CD4-positive, alpha-beta T cell treated with Interleukin-4 for 4 hours (primary cell): Measurements from ENCODE around the gene POU5F1.
"Not testable (repeated sequence)": the region's sequence is repeated elsewhere in the genome, so short reads cannot be mapped to it uniquely, and the experiment has no call there.

Source experiments
- DNase-seq: peaks from one replicate; pipeline ENCODE4 v3.0.0-alpha.2; 2020

Gene POU5F1

GRCh38 chr6:31170600-31170881 is at the start of gene POU5F1:
TSS of gene POU5F1 (minus strand) at chr6:31170682. CDS start at chr6:31170620, 62 bp downstream.
- no peak for DNase-seq

DNA sequence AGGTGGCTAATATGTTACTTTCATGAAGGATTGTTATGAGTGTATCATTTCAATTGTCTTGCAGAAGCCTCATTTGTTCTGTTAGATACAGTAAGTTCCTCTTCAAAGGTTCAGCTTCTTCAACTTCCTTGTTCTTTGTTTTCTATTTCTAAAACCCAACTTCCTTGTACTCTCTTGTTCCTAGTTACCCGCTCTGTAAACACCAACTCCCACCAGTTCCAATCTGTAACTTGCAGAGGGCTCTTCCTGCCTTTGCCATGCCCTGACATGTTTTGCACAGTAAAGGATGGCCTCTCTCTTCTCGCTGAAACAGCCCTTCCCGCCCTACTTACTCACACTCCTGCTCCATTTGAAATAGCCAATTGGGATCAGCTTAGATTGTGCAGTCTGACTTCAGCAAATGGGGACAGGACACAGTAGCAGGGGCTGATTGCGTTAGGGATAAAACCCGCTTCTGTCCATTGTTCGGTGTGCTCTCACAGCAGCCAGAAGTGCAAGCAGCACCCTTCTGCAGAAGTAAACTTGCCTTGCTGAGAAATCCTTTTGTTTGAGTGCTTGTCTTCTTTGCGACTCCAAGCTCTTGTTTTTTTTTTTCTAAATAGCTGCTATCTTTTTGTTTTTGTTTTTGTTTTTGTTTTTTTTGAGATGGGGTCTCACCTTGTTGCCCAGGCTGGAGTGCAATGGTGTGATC is 45.9 kb upstream of the POU5F1 start:
- no peak for DNase-seq

- DNase-seq = not testable (repeated sequence)
These were observed 44.7 kb upstream of the POU5F1 start for GRCh38 chr6:31215216-31215615.

- DNase-seq = no peak
These were observed 44.0 kb upstream of the POU5F1 start for GRCh38 chr6:31214516-31214915.

GRCh38 chr6:31210741-31211532 is 40.5 kb upstream of the POU5F1 start:
- DNase-seq = no peak

DNA sequence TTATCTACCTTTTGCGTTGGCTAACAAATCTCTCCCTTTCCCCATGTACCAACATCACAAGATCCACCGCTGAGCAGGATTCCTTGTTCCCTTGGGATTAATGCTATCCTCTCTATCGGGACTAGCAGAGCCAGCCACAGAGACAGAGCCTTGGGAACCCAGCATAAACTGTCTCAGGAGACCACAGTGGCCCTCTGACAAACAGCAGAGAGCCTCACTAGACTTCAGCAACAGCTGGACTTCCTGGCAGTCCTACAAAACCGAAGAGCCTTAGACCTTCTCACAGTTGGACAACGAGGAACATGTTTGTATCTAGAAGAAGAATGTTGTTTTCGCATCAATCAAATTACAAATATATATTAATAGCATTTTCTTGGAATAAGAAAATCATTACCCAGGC is 39.6 kb upstream of the POU5F1 start:
- no peak for DNase-seq

DNA sequence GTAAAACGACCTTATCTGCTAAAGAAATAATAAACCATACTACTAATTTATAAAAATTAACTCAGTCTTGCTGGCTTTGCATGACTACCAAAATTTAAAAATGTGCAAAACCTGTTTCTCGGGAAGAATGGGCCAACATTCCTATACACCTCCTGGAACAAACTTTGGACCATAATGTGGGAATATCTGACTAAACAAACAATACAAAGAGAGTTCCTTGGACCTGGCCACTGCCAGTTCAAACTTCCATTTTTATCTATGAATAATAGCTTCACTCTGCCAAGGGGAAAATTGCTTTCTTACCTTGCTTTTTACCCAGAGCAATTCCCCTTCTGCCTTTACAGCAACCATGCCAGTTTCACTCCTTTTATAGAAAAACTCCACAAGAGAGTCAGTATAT is 38.7 kb upstream of the POU5F1 start:
- DNase-seq = no peak

- no peak for DNase-seq
These were observed 38.0 kb upstream of the POU5F1 start for GRCh38 chr6:31208506-31208905.

DNA sequence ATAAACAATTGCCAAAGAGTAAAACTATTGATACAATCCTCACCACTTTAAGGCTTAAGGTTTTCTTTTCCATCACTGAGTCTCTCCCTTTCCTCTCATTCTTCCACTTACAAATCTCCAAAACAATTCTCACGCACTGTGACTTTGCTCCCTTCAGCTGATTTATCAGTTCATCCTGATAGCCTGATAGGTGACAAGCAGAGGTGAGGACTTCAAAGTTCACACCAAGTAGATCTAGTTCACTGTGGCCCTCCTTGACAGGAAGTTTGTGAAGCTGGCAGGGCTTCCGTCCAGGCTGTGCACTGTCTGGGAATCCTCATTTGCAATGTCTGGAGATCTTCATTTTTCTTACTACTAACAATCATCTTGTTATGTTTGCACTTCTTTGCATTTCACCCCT is 35.2 kb upstream of the POU5F1 start:
- no peak for DNase-seq

DNA sequence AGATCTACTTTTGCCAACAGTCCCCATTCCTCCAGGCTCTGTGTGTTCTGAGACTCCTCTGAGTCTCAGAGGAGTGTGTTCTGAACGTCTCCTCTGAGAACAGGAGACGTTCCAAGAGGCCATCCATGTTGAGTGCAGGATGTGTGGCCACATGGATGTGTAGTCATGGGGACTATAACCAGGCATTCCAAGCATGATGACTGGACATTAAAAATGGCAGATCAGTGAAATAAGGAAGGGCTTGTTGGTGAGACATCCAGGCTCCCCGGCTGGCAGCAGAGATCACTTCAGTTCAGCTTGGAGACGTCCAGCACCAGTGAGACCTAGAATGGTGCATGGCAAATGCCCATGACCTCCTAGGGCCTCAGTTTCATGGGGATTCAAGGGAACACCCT is 34.3 kb upstream of the POU5F1 start:
- no peak for DNase-seq

DNA sequence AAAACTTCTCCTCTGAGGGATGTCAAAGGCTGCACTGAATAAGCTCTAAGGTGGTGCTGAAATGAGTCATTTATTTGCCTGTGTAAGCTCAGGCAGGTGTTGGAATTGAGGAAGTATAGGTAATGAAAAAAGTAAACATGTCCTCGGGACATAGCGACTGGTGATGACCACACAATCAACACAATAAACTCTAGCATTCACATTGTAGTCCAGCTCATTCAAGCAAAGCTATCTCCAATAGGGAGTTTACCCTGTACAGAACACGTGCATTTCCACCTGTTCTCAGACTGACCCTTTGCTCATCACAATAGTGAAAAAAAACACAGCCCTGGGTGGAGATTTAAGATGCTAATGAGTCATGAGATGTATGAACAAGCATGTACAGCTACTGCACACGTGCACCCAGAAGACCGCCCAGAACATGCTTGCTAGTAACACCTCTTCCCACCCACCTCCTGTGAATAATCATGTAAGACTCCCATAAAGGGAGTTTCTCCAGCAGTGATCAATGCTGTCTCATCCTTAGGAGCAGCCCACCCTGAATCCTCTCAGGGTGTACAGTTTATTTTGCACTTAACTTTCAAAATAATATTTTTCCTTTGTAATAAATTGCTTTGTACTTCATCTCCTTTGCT is 33.0 kb upstream of the POU5F1 start:
- DNase-seq = peak; percentile 76

DNA sequence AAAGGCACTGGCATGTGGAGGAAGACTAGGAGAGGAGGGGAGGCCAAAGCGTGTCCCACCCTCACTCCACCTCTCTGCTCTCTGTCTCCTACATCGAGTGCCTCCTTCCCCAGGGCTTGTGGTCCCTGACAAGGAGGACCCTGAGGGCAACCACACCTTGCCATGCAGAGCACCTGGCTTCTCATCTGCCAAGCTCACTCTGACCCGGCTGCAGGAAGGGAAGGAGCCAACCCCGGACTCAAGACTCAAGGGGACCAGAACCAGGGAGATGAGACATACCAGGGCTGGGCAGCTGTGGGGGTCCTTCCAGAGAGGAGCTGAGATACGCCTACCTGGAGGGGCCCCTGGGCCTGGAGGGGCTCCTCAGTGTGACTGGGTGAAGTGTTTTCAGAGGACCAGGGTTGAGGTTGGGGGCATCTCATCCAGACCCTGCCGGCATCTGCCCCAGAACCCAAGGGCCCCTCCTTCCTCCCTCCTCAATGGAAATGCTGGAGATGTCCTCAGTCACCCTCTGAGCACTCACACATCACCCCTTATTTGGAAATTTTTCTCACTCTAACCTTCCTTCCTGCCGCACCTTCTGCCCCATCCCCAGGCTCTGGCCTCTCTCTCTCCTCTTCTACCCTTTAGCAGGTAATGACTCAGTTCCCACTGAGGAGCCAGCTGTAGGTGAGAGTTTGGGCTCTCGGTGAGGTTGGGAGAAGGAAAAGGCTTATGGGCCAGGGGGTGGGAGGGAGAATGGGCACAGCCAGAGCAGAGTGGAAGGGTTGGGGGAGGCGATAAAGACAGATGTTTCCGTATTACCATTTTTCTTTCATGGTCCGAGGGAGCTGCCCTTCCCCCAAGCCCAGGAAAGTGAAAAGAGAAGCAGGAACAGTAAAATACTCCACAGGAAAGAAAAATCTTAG is 32.0 kb upstream of the POU5F1 start:
- DNase-seq = no peak

- not testable (repeated sequence) for DNase-seq
These were observed 28.6 kb upstream of the POU5F1 start for GRCh38 chr6:31199105-31199452.

DNA sequence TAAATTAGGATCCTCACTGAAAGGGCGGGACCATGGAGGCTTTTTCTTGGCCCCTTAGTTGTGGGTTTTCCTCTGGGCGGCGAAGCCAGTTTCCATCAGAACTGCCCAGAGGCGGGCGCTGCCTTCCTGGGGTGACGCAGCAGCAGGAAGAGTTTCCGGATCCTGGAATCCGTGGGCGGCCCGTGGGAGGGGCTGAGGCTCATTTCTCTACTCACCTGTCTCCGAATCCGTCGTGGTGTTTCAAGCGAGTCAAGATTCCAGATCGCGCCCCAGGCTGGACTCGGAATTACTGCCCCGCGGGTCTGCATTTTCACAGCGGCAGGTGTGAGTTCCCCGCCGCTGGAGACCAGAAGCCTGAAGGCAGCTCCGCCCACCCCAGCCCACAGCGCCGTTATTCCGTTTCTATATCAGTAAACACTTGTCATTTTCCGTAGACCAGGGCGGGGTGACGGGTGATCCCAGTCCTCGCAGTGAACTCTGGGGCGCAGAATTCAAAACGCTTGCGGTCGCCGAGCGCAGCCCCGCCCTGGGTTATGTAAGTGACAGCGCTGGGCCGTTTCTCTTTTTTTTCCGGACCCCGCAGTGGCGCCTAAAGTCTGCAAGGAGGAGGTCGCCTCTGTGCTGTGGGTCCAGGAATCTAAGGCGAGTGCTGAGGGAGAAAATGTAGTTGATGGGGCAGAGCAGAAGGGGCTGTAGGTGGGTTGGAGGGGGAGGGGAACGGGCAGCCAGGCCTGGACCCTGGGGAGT is 27.2 kb upstream of the POU5F1 start:
- peak; percentile 97 for DNase-seq

GRCh38 chr6:31196251-31197022 is 26.0 kb upstream of the POU5F1 start:
- not testable (repeated sequence) for DNase-seq

DNA sequence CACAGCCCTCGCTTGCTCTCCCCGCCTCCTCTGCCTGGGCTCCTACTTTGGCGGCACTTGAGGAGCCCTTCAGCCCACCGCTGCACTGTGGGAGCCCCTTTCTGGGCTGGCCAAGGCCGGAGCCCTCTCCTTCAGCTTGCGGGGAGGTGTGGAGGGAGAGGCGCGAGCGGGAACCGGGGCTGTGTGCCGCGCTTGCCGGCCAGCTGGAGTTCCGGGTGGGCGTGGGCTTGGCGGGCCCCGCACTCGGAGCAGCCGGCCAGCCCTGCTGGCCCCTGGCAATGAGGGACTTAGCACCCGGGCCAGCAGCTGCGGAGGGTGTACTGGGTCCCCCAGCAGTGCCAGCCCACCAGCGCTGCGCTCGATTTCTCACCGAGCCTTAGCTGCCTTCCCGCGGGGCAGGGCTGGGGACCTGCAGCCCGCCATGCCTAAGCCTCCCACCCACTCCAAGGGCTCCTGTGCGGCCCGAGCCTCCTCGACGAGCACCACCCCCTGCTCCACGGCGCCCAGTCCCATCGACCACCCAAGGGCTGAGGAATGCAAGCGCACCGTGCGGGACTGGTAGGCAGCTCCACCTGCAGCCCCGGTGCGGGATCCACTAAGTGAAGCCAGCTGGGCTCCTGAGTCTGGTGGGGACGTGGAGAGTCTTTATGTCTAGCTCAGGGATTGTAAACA is 25.0 kb upstream of the POU5F1 start:
- DNase-seq = not testable (repeated sequence)

DNA sequence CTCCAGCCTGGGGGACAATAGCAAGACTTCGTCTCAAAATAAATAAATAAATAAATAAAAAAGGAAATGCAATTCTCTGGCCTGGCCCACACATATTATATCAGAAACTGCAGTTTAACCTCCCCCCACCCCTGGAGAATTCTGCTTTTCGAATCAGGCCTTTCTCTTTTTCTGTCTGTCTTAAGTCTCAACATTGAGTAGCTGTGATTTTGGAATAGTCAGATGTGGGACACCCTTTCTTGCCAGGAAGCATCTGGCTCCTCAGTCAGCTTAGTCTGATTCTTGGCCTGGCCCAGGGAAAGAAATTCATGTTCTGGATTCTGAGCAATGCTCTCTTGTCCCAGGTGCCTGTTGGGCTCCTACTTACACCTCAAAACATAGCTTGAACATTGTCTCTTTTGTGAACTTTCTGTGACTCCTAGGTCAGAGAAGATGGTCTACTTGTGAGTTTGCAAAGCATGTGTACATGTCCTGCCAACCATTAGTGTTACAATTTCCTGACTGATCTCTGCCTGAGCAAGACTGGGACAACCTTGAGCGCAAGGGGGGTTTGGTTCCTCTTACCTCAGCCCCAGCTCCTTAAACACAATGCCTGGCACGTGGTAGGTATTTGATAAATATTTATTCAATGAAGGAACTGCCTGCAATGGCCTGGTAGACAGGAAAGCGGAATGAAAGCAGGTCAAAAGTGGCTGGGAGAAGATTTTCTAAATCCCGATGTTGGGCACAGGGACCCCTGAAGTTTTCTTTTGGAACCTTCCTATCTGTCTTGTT is 23.8 kb upstream of the POU5F1 start:
- DNase-seq = no peak

DNA sequence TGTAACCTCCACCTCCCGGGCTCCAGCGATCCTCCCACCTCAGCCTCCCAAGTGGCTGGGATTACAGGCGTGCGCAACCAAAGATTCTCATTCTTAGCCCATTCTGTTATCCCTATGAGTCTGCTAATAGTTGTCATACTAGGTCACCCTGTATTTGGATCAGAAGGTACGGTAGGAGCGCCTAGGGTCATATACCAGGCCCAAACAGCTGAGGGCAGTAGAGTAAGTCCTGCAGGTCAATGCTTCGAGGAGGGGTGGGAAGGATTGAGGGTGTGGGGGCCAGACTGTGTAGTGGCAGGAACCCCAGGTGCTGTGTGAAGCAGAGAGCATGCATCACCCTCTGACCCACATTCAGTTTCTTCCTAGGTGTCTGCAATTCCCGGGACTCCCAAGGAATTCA is 22.7 kb upstream of the POU5F1 start:
- no peak for DNase-seq

DNA sequence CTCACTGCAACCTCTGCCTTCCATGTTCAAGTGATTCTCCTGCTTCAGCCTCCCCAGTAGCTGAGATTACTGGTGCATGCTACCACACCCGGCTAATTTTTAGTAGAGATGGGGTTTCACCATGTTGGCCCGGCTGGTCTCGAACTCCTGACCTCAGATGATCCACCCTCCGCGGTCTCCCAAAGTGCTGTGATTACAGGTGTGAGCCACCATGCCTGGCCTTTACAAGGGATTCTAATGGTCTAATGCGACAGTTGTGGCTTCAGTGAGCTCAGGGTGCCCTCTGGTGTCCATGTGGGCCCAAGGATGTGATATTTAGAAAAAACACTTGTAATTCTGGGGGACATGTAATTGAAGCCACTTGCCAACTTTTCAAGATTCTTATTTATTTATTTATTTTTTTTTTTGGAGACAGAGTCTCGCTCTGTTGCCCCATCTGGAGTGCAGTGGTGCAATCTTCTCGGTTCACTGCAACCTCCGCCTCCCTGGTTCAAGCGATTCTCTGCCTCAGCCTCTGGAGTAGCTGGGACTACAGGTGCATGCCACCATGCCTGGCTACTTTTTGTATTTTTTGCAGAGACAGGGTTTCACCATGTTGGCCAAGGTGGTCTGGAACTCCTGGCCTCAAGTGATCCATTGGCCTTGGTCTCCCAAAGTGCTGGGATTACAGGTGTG is 22.1 kb upstream of the POU5F1 start:
- peak; percentile 70 for DNase-seq

GRCh38 chr6:31190488-31190887 is 20.0 kb upstream of the POU5F1 start:
- no peak for DNase-seq
